Keratinocyte (primary cell): ENCODE measurements around the gene UBE2B. TPM values are rescaled to one million over a fixed set of nuclear protein-coding genes. Genes with fewer than 3 reads are reported as not detected.
"Not testable (repeated sequence)": the region's sequence is repeated elsewhere in the genome, so short reads cannot be mapped to it uniquely, and the experiment has no call there.

Source experiments
- DNase-seq: peaks from one replicate; pipeline ENCODE4 v3.0.0-alpha.2; 2011; ENCODE audit warnings: low read depth, missing footprints, low spot score
- FAIRE-seq: peaks from 2 replicates; lab custom pipeline; 2011; peaks lifted over from hg19 to GRCh38; lab: Jason Lieb, UNC
- H2AFZ ChIP-seq: 2 replicates; pipeline ENCODE4 v1.6.0; 2012; ENCODE audit warnings: low read length, control low read depth, inconsistent platforms; ENCODE audit not compliant: control insufficient read depth
- H3K27ac ChIP-seq: 2 replicates; pipeline ENCODE4 v1.5.1; 2011; ENCODE audit warnings: low read length; ENCODE audit not compliant: control insufficient read depth, insufficient read depth
- H3K27me3 ChIP-seq: 3 replicates; pipeline ENCODE4 v1.6.0; 2011; ENCODE audit warnings: low read length; ENCODE audit not compliant: control insufficient read depth, insufficient read depth; ENCODE audit errors: extremely low read depth
- H3K36me3 ChIP-seq, 2 experiments: 2 replicates in 1 of 2; 3 replicates in 1 of 2; pipeline ENCODE4 v1.5.1; 2011; ENCODE audit warnings: low read length in 2 of 2, mild to moderate bottlenecking in 1 of 2; ENCODE audit not compliant: control insufficient read depth in 2 of 2, insufficient read depth in 2 of 2; ENCODE audit errors: extremely low read depth in 1 of 2
- H3K4me1 ChIP-seq: 3 replicates; pipeline ENCODE4 v1.5.1; 2011; ENCODE audit warnings: low read length; ENCODE audit not compliant: control insufficient read depth, insufficient read depth; ENCODE audit errors: extremely low read depth
- H3K4me2 ChIP-seq: 3 replicates; pipeline ENCODE4 v1.6.0; 2011; ENCODE audit warnings: low read depth, low read length; ENCODE audit not compliant: control insufficient read depth, insufficient read depth; ENCODE audit errors: extremely low read depth
- H3K4me3 ChIP-seq, 3 experiments: fragments of 200-600 bp in 1 of 3; sonication (generic) in 1 of 3; 2 replicates in 2 of 3; 3 replicates in 1 of 3; pipeline ENCODE4 v1.5.1; 2011 to 2016; ENCODE audit warnings: low read length in 3 of 3, mild to moderate bottlenecking in 3 of 3, control low read depth in 2 of 3, inconsistent platforms in 1 of 3, low read depth in 1 of 3, mixed read lengths in 1 of 3, mixed run types in 1 of 3, moderate library complexity in 1 of 3; ENCODE audit not compliant: control insufficient read depth in 2 of 3, insufficient read depth in 2 of 3; ENCODE audit errors: extremely low read depth in 1 of 3
- H3K79me2 ChIP-seq: 2 replicates; pipeline ENCODE4 v1.6.0; 2012; ENCODE audit warnings: low read length; ENCODE audit not compliant: control insufficient read depth, insufficient read depth
- H3K9ac ChIP-seq: 3 replicates; pipeline ENCODE4 v1.6.0; 2011; ENCODE audit warnings: low read length; ENCODE audit not compliant: control insufficient read depth, insufficient read depth; ENCODE audit errors: extremely low read depth
- H3K9me1 ChIP-seq: 3 replicates; pipeline ENCODE4 v1.6.0; 2011; ENCODE audit warnings: low read length; ENCODE audit not compliant: control insufficient read depth, insufficient read depth; ENCODE audit errors: extremely low read depth
- H3K9me3 ChIP-seq: 2 replicates; pipeline ENCODE4 v1.5.1; 2012; ENCODE audit warnings: low read depth, low read length; ENCODE audit not compliant: control insufficient read depth
- H4K20me1 ChIP-seq: 3 replicates; pipeline ENCODE4 v1.6.0; 2011; ENCODE audit warnings: low read length; ENCODE audit not compliant: control insufficient read depth, insufficient read depth; ENCODE audit errors: extremely low read depth
- EZH2 ChIP-seq: IDR thresholded peaks from one replicate; pipeline ENCODE4 v1.6.1; 2012; ENCODE audit warnings: inconsistent platforms, mild to moderate bottlenecking, low read length, moderate library complexity
- dilution Hi-C: fragments of 300-500 bp; cut with MboI; formaldehyde crosslinking; loops from one replicate; pipeline ENCODE4 v1.7.0; 2020; ENCODE audit warnings: low sequenced_read_pairs; ENCODE audit not compliant: extremely low pct_ligation_motif_present
- polyA plus RNA-seq, 5 experiments: library from polyadenylated mRNA; depleted of rRNA in 3 of 5; stranded (reverse) in 3 of 5; stranded (forward) in 1 of 5; unstranded in 1 of 5; fragments of >200 nt; gene quantifications; 1 replicate in 1 of 5; 2 replicates in 3 of 5; 3 replicates in 1 of 5; pipeline versions ENCODE4 v1.2.1 to v1.2.3, GENCODE V29; 2011 to 2012; ENCODE audit warnings: missing spikeins in 2 of 5, low read depth in 1 of 5, low replicate concordance in 1 of 5
- TF ChIP-seq, protein P1 (sequence below), 3 experiments: IDR thresholded peaks in 1 of 3; conservative IDR thresholded peaks in 1 of 3; optimal IDR thresholded peaks in 1 of 3; 2 replicates in 2 of 3; 3 replicates in 1 of 3; pipeline versions ENCODE3 to v1.5.1; 2011; ENCODE audit warnings: low read length in 3 of 3, mild to moderate bottlenecking in 3 of 3, moderate library complexity in 2 of 3, control low read depth in 1 of 3, inconsistent platforms in 1 of 3; ENCODE audit not compliant: insufficient read depth in 2 of 3; ENCODE audit errors: extremely low read depth in 1 of 3

UBE2B gene
- polyA plus RNA-seq, 1 donor (not counting 4 experiments of a cell fraction or from before 2014, with no cell fraction given), result 73.5 TPM

DNA sequence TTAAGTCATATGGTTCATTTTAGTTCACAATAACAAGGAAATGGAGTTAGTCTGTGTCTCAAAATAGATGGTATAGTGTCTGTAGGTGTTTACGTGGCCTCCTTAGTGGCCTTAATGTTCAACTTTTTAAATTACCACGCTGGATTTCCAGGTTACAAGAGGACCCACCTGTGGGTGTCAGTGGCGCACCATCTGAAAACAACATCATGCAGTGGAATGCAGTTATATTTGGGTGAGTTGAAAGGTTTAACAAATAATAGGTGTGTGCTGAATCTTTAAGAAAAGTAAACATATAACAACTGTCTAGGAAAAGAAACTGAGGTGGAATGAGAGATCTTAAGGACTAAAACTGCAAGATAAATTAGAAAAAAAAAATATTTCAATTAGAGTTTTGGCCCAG, 2.9 kb downstream of the UBE2B start:
- no peak overlapping the region for H3K9ac ChIP-seq
- peaks cover 4 to 11% of the 10 kb centered on the region in 2 experiments for H3K36me3 ChIP-seq
- no peaks in the 10 kb centered on the region for H3K9me1 ChIP-seq
- dilution Hi-C loops, result no loop called here
- FAIRE-seq (no peak), DNase-seq (no peak)
- H3K79me2 ChIP-seq, result peaks cover 62% of the 10 kb centered on the region
- TF ChIP-seq EZH2, result no peak
- TF ChIP-seq, protein P1, sequence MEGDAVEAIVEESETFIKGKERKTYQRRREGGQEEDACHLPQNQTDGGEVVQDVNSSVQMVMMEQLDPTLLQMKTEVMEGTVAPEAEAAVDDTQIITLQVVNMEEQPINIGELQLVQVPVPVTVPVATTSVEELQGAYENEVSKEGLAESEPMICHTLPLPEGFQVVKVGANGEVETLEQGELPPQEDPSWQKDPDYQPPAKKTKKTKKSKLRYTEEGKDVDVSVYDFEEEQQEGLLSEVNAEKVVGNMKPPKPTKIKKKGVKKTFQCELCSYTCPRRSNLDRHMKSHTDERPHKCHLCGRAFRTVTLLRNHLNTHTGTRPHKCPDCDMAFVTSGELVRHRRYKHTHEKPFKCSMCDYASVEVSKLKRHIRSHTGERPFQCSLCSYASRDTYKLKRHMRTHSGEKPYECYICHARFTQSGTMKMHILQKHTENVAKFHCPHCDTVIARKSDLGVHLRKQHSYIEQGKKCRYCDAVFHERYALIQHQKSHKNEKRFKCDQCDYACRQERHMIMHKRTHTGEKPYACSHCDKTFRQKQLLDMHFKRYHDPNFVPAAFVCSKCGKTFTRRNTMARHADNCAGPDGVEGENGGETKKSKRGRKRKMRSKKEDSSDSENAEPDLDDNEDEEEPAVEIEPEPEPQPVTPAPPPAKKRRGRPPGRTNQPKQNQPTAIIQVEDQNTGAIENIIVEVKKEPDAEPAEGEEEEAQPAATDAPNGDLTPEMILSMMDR (optimal IDR thresholded peaks at IDR 0.05 in 1 of 3, IDR thresholded peaks at IDR 0.05 in 1 of 3, conservative IDR thresholded peaks at IDR 0.05 in 1 of 3; ENCODE audit: extremely low read depth in 1 of 3, insufficient read depth in 2 of 3, low read length in 3 of 3), result peak in 2 of 3 experiments; percentile 22 to 27
- H3K27ac ChIP-seq, result no peak overlapping the region
- no peaks in the 10 kb centered on the region for H3K9me3 ChIP-seq
- no peaks in the 10 kb centered on the region for H4K20me1 ChIP-seq
- H3K27me3 ChIP-seq, result no peaks in the 10 kb centered on the region
- H3K4me1 ChIP-seq, result peaks cover 15% of the 10 kb centered on the region
- no peak overlapping the region for H3K4me3 ChIP-seq
- H2AFZ ChIP-seq, result no peak overlapping the region
- peak overlapping the region; percentile 29 for H3K4me2 ChIP-seq

GRCh38 chr5:134380346-134380745, 9.0 kb downstream of the UBE2B start:
- Histone ChIP-seq H3K9me1 (no peaks in the 10 kb centered on the region), H3K4me1 (no peaks in the 10 kb centered on the region), H4K20me1 (no peaks in the 10 kb centered on the region), H3K36me3 (peaks cover 14 to 22% of the 10 kb centered on the region in 2 experiments), H3K9ac (no peak overlapping the region), H3K79me2 (peaks cover 27% of the 10 kb centered on the region), H3K9me3 (no peaks in the 10 kb centered on the region), H3K27me3 (no peaks in the 10 kb centered on the region), H3K4me3 (no peak overlapping the region), H3K27ac (no peak overlapping the region), H3K4me2 (no peak overlapping the region), H2AFZ (no peak overlapping the region)
- FAIRE-seq (no peak), DNase-seq (no peak)
- dilution Hi-C loops, result no loop called here
- TF ChIP-seq, protein P1 (optimal IDR thresholded peaks at IDR 0.05 in 1 of 3, IDR thresholded peaks at IDR 0.05 in 1 of 3, conservative IDR thresholded peaks at IDR 0.05 in 1 of 3; ENCODE audit: extremely low read depth in 1 of 3, insufficient read depth in 2 of 3, low read length in 3 of 3), result no peak
- no peak for TF ChIP-seq EZH2

- H3K9ac ChIP-seq, H3K4me2 ChIP-seq, H3K27me3 ChIP-seq, FAIRE-seq, H3K9me3 ChIP-seq, H3K4me3 ChIP-seq, dilution Hi-C loops, H3K27ac ChIP-seq, H2AFZ ChIP-seq, DNase-seq, H3K4me1 ChIP-seq, H4K20me1 ChIP-seq, H3K9me1 ChIP-seq: not testable (repeated sequence)
- peaks cover 17% of the 10 kb centered on the region for H3K79me2 ChIP-seq
- peaks cover 12 to 22% of the 10 kb centered on the region in 2 experiments for H3K36me3 ChIP-seq
These were observed 10.8 kb downstream of the UBE2B start for GRCh38 chr5:134382204-134382603.
